Smooth muscle cell (in vitro differentiated cells): ENCODE results near the gene FAM193A. TPM values are rescaled to one million over a fixed set of nuclear protein-coding genes. Genes with fewer than 3 reads are reported as not detected.

ENCODE experiments used
- DNase-seq: peaks from one replicate; lab custom pipeline; 2025; ENCODE audit not compliant: unreplicated experiment; lab: John Stamatoyannopoulos, UW
- H2AFZ ChIP-seq: fragments of 200-600 bp; sonication (generic); 2 replicates; pipeline ENCODE4 v1.6.0; 2016; ENCODE audit warnings: antibody characterized with exemption, low read depth, mild to moderate bottlenecking
- H3F3A ChIP-seq: fragments of 200-600 bp; sonication (generic); 2 replicates; pipeline ENCODE4 v1.6.0; 2017; ENCODE audit warnings: antibody characterized with exemption, low read depth
- H3K27ac ChIP-seq: fragments of 200-600 bp; sonication (generic); 2 replicates; pipeline ENCODE4 v1.5.1; 2016; ENCODE audit warnings: low read depth, mild to moderate bottlenecking
- H3K27me3 ChIP-seq: fragments of 200-600 bp; sonication (generic); 2 replicates; pipeline ENCODE4 v1.6.1; 2016; ENCODE audit warnings: low read depth, mild to moderate bottlenecking
- H3K36me3 ChIP-seq: fragments of 200-600 bp; sonication (generic); 2 replicates; pipeline ENCODE4 v1.5.1; 2016; ENCODE audit warnings: low read depth
- H3K4me1 ChIP-seq: fragments of 200-600 bp; sonication (generic); 2 replicates; pipeline ENCODE4 v1.5.1; 2016; ENCODE audit warnings: low read depth
- H3K4me2 ChIP-seq: fragments of 200-600 bp; sonication (generic); 2 replicates; pipeline ENCODE4 v1.6.0; 2016; ENCODE audit warnings: mild to moderate bottlenecking
- H3K4me3 ChIP-seq: fragments of 200-600 bp; sonication (generic); 2 replicates; pipeline ENCODE4 v1.5.1; 2016; ENCODE audit warnings: mild to moderate bottlenecking
- H3K79me2 ChIP-seq: fragments of 200-600 bp; sonication (generic); 2 replicates; pipeline ENCODE4 v1.6.0; 2016; ENCODE audit warnings: low read depth, mild to moderate bottlenecking
- H3K9ac ChIP-seq: fragments of 200-600 bp; sonication (generic); 2 replicates; pipeline ENCODE4 v1.6.0; 2016; ENCODE audit warnings: low read depth
- H3K9me3 ChIP-seq: fragments of 200-600 bp; sonication (generic); replicated peaks from 2 replicates; pipeline ENCODE4 v1.5.1; 2016; ENCODE audit warnings: low read depth
- H4K20me1 ChIP-seq: fragments of 200-600 bp; sonication (generic); 2 replicates; pipeline ENCODE4 v1.6.0; 2016; ENCODE audit warnings: low read depth
- WGBS: methylation state at CpG from one replicate; pipeline ENCODE4 v1.1.7; 2016; ENCODE audit warnings: low lambda C conversion rate; 5-methylcytosine and 5-hydroxymethylcytosine counted together
- polyA plus RNA-seq: library from polyadenylated mRNA; unstranded; fragments of >200 nt; fragmentation: Nextera tagmentation; extraction: Ambion mirVana; gene quantifications from 2 replicates; pipeline ENCODE4 v1.2.1, GENCODE V29; 2016
- total RNA-seq: library from RNA; depleted of rRNA; stranded (reverse); fragments of >200 nt; gene quantifications from 2 replicates; pipeline ENCODE4 v1.2.3, GENCODE V29; 2014
- TF ChIP-seq, protein P1 (sequence below): fragments of 200-600 bp; sonication (generic); IDR thresholded peaks from 2 replicates; pipeline ENCODE4 v1.5.1; 2017; ENCODE audit warnings: borderline replicate concordance, mild to moderate bottlenecking, antibody characterized with exemption; ENCODE audit not compliant: insufficient read depth, poor library complexity, severe bottlenecking

FAM193A gene
- total and polyA plus RNA-seq, 2 experiments from 2014 or later: 8.3 to 12.2 TPM

DNA sequence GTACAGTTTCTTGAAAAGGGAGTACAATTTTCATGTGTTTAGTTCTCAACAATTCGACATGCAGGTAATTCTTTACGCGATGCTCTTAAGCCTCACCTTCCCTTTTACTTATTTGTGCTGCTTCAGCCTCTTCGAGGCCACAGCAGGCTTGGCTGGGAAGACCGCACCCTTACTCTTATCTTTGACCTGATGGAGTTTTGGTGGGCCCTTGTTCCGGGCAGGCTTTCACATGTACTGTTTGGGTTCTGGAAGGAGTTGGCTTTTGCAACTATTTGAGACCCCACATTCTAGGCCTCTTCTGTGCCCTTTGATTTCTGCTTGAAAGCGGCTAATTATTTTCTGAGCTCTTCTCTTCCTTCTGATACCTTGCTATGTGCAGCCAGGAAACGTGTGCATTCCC is 60.2 kb downstream of the FAM193A start:
- peaks cover 10% of the 10 kb centered on the region for H3F3A ChIP-seq
- H4K20me1 ChIP-seq: peaks cover 100% of the 10 kb centered on the region
- no peaks in the 10 kb centered on the region for H3K36me3 ChIP-seq
- no peak for DNase-seq
- peak overlapping the region; percentile 56 for H3K27ac ChIP-seq
- WGBS: 84% methylated on average over 8 of the region's 8 CpGs
- no peak overlapping the region for H3K4me2 ChIP-seq
- TF ChIP-seq, protein P1, sequence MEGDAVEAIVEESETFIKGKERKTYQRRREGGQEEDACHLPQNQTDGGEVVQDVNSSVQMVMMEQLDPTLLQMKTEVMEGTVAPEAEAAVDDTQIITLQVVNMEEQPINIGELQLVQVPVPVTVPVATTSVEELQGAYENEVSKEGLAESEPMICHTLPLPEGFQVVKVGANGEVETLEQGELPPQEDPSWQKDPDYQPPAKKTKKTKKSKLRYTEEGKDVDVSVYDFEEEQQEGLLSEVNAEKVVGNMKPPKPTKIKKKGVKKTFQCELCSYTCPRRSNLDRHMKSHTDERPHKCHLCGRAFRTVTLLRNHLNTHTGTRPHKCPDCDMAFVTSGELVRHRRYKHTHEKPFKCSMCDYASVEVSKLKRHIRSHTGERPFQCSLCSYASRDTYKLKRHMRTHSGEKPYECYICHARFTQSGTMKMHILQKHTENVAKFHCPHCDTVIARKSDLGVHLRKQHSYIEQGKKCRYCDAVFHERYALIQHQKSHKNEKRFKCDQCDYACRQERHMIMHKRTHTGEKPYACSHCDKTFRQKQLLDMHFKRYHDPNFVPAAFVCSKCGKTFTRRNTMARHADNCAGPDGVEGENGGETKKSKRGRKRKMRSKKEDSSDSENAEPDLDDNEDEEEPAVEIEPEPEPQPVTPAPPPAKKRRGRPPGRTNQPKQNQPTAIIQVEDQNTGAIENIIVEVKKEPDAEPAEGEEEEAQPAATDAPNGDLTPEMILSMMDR: no peak
- H3K79me2 ChIP-seq: peaks cover 94% of the 10 kb centered on the region
- H3K4me1 ChIP-seq: peaks cover 9% of the 10 kb centered on the region
- H3K9me3 ChIP-seq: no peaks in the 10 kb centered on the region
- H3K4me3 ChIP-seq: no peak overlapping the region
- no peak overlapping the region for H3K9ac ChIP-seq
- no peaks in the 10 kb centered on the region for H3K27me3 ChIP-seq
- H2AFZ ChIP-seq: no peak overlapping the region

DNA sequence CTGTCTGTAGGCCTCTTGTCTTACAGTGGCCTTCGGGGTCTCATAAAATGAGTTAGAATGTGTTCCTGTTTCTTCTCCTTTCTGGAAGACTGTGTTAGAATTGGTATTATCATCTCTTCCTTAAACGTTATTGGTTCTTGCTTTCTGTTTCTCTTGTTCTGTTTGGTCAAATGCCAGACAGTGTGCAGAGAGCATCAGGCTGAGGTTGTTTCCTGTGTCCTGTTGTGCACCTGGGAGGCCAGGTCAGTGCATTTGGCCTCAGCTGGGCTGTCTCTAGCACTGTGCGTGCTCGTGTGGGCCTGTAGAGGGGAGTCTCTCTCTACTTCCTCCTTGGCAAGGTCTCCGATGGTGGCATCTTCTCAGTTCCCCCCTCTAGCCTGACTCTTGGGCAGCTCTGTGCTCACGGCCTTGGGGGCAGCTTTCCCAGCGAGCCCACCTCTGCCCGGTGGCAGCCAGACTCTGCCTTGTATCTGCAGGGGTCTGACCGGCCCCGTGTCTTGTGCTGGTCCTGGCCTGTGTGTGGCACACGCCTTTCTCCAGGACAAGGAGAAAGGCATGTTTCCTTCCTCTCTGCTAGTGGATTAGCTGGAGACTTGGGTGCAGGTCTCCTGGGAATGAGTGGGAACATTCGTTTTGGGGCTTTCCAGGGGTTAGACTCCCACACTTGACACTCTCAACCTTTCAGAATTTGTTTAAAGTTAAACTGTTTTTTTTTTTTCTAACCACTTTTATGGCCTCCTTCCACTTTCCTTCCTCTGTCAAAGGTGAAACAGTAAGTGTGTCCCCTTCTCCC is 62.3 kb downstream of the FAM193A start:
- no peaks in the 10 kb centered on the region for H3K27me3 ChIP-seq
- H3K4me1 ChIP-seq: peaks cover 6% of the 10 kb centered on the region
- H3K9me3 ChIP-seq: no peaks in the 10 kb centered on the region
- TF ChIP-seq, protein P1: no peak
- no peaks in the 10 kb centered on the region for H3K36me3 ChIP-seq
- H3K9ac ChIP-seq: no peak overlapping the region
- DNase-seq: no peak
- WGBS: 58% methylated on average over 12 of the region's 12 CpGs
- H4K20me1 ChIP-seq: peaks cover 94% of the 10 kb centered on the region
- H3K79me2 ChIP-seq: peaks cover 92% of the 10 kb centered on the region
- peak overlapping the region; percentile 56 for H3K27ac ChIP-seq
- H3F3A ChIP-seq: peaks cover 10% of the 10 kb centered on the region
- H3K4me3 ChIP-seq: no peak overlapping the region
- no peak overlapping the region for H3K4me2 ChIP-seq
- no peak overlapping the region for H2AFZ ChIP-seq

DNA sequence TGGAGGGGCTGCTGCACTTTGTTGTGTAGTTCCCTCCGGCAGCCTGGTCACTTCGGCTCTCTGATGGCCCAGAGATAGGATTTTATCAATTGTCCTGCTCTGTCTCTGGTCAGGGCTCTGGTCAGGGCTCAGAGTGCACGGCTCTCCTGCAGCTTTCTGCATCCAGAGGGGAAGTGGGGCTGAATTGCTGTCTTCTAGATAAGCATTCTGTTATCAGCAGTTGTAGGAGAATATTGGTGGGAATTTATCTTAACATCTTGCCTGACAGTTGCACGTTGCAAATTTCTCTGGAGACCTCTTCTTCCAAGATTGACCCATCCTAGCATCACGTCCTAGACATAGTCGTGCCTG is 62.8 kb downstream of the FAM193A start:
- no peak overlapping the region for H3K4me3 ChIP-seq
- DNase-seq: no peak
- peaks cover 92% of the 10 kb centered on the region for H3K79me2 ChIP-seq
- H3K4me1 ChIP-seq: peaks cover 6% of the 10 kb centered on the region
- no peak overlapping the region for H3K9ac ChIP-seq
- H3K27ac ChIP-seq: peak overlapping the region; percentile 56
- H3K36me3 ChIP-seq: no peaks in the 10 kb centered on the region
- H3K4me2 ChIP-seq: no peak overlapping the region
- H3K9me3 ChIP-seq: no peaks in the 10 kb centered on the region
- 37% methylated on average over 6 of the region's 6 CpGs for WGBS
- H3F3A ChIP-seq: peaks cover 10% of the 10 kb centered on the region
- no peaks in the 10 kb centered on the region for H3K27me3 ChIP-seq
- peaks cover 94% of the 10 kb centered on the region for H4K20me1 ChIP-seq
- no peak overlapping the region for H2AFZ ChIP-seq
- TF ChIP-seq, protein P1: no peak

DNA sequence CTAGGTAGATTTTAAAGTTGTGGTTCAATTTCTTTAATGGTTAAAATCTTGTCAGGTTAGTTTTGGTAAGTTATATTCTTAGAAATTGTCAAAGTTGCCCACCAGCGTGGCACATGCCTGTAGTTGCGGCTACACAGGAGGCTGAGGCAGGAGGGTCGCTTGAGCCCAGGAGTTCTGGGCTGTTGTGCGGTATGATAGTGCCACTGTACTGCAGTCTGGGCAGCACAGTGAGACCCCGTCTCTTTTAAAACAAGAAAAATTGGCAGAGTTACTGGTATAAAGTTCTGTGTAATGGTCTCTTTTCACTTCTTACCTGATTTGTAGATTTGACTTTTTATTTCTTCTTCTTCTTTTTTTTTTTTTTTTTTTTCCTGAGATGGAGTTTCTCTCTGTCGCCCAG is 64.4 kb downstream of the FAM193A start:
- Histone ChIP-seq H3K9me3 (no peaks in the 10 kb centered on the region), H3K9ac (no peak overlapping the region), H3F3A (peaks cover 10% of the 10 kb centered on the region), H3K4me3 (no peak overlapping the region), H3K4me2 (no peak overlapping the region), H2AFZ (no peak overlapping the region), H3K27me3 (no peaks in the 10 kb centered on the region), H3K79me2 (peaks cover 93% of the 10 kb centered on the region), H3K4me1 (peaks cover 6% of the 10 kb centered on the region), H3K36me3 (no peaks in the 10 kb centered on the region), H4K20me1 (peaks cover 94% of the 10 kb centered on the region), H3K27ac (no peak overlapping the region)
- DNase-seq: no peak
- 97% methylated on average over 6 of the region's 6 CpGs for WGBS
- TF ChIP-seq, protein P1: no peak
